HEK293 (cell line): ENCODE data around the gene ENTREP3.

Experiments used
- BCL11A ChIP-seq: fragments of 450-650 bp; formaldehyde crosslinking; IDR thresholded peaks from 2 replicates; pipeline ENCODE4 v1.5.1; 2016; ENCODE audit warnings: low read depth, missing biosample characterization, missing genetic modification characterization
- IKZF3 ChIP-seq: fragments of 450-650 bp; IDR thresholded peaks from 2 replicates; pipeline ENCODE4 v1.5.0; 2018; ENCODE audit warnings: missing biosample characterization, mild to moderate bottlenecking, missing genetic modification characterization, moderate library complexity
- PRDM1 ChIP-seq: fragments of 450-650 bp; formaldehyde crosslinking; IDR thresholded peaks from 2 replicates; pipeline ENCODE4; 2016; ENCODE audit warnings: missing biosample characterization, missing genetic modification characterization
- SP3 ChIP-seq: fragments of 450-650 bp; formaldehyde crosslinking; IDR thresholded peaks from 2 replicates; pipeline ENCODE4 v1.5.1; 2016; ENCODE audit warnings: missing biosample characterization, missing genetic modification characterization
- YY1 ChIP-seq: fragments of 450-650 bp; formaldehyde crosslinking; IDR thresholded peaks from 2 replicates; pipeline ENCODE4 v1.5.1; 2018; ENCODE audit warnings: missing biosample characterization, missing genetic modification characterization
- ZBTB7A ChIP-seq: fragments of 450-650 bp; formaldehyde crosslinking; IDR thresholded peaks from 2 replicates; pipeline ENCODE4 v1.5.1; 2016; ENCODE audit warnings: low read depth, missing biosample characterization, missing genetic modification characterization
- ZFP69B ChIP-seq: fragments of 450-650 bp; formaldehyde crosslinking; IDR thresholded peaks from 2 replicates; pipeline ENCODE4 v1.5.1; 2016; ENCODE audit warnings: missing biosample characterization, missing genetic modification characterization
- ZNF362 ChIP-seq: fragments of 450-650 bp; formaldehyde crosslinking; IDR thresholded peaks from 2 replicates; pipeline ENCODE4 v1.5.1; 2016; ENCODE audit warnings: missing biosample characterization, missing genetic modification characterization
- ZNF548 ChIP-seq: fragments of 450-650 bp; formaldehyde crosslinking; IDR thresholded peaks from 2 replicates; pipeline ENCODE4 v1.5.1; 2016; ENCODE audit warnings: missing biosample characterization, missing genetic modification characterization
- ZNF561 ChIP-seq: fragments of 450-650 bp; IDR thresholded peaks from 2 replicates; pipeline ENCODE4 v1.5.1; 2018; ENCODE audit warnings: missing biosample characterization, missing genetic modification characterization, borderline replicate concordance
- ZNF670 ChIP-seq: fragments of 450-650 bp; formaldehyde crosslinking; IDR thresholded peaks from 2 replicates; pipeline ENCODE4 v1.5.1; 2016; ENCODE audit warnings: missing biosample characterization, missing genetic modification characterization, low read depth
- ZNF792 ChIP-seq: fragments of 450-650 bp; formaldehyde crosslinking; IDR thresholded peaks from 2 replicates; pipeline ENCODE4 v1.5.1; 2016; ENCODE audit warnings: missing biosample characterization, missing genetic modification characterization
- ZSCAN30 ChIP-seq: fragments of 450-650 bp; IDR thresholded peaks from 2 replicates; pipeline ENCODE4 v1.5.1; 2018; ENCODE audit warnings: missing biosample characterization, mild to moderate bottlenecking, missing genetic modification characterization, moderate library complexity
- TF ChIP-seq, protein P1 (sequence below): fragments of 450-650 bp; formaldehyde crosslinking; IDR thresholded peaks from 2 replicates; pipeline ENCODE4 v1.5.1; 2016; ENCODE audit warnings: missing biosample characterization, missing genetic modification characterization, borderline replicate concordance
- TF ChIP-seq, protein P2 (sequence below): fragments of 450-650 bp; formaldehyde crosslinking; IDR thresholded peaks from 2 replicates; pipeline ENCODE4 v1.5.1; 2016; ENCODE audit warnings: missing biosample characterization, missing genetic modification characterization
- TF ChIP-seq, protein P3 (sequence below): fragments of 450-650 bp; formaldehyde crosslinking; IDR thresholded peaks from 2 replicates; pipeline ENCODE4 v1.5.1; 2016; ENCODE audit warnings: missing biosample characterization, missing genetic modification characterization

ENTREP3 gene

DNA sequence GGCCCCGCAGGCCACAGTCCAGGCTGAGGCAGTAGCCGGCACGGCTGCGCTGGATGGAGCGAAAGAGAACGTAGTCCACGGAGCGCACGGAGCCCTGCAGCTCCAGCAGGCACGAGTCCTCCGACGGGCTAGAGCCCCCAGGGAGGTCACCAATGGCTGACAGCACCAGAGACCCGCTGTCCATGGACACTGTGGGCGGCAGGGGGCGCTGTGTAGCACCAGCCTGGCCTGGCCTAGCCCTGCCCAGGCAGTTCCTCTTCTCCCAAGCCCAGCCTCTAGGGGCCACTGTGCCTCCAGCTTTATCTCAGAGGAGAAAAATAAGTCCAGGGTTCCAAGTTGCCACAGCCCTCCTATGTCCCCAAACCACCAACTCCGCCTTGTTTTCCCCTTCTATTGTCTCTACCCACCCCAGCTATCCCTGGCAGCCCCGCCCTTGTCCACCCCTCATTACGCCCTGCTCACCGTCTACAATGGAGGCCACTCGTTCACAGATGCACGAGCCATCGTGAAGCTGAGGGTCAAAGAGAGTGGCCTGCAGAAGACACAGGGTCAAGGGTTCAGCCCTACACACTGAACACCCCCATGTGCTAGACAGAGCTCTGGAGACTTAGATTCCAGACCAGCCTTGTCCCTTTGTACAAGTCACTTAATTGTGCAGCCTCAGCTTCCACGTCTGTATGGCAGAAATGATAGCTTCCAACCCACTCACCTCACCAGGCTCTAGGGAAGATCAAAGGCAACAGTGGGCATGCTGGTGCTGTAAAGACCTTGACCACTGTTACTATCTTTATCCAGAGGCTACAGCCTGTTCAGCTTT, 4.4 kb downstream of the ENTREP3 start (continued):
- no peak for TF ChIP-seq ZNF792 (tag by site-specific recombination)
- TF ChIP-seq ZFP69B (tag by site-specific recombination): 0 out of 2 replicates have a peak, but pooled peaks have one; percentile 47
- no peak for TF ChIP-seq PRDM1
- no peak for TF ChIP-seq ZNF548 (tag by site-specific recombination)
- peak; percentile 51 for TF ChIP-seq SP3 (tag by site-specific recombination)
- TF ChIP-seq ZNF362: no peak
- TF ChIP-seq, protein P1, sequence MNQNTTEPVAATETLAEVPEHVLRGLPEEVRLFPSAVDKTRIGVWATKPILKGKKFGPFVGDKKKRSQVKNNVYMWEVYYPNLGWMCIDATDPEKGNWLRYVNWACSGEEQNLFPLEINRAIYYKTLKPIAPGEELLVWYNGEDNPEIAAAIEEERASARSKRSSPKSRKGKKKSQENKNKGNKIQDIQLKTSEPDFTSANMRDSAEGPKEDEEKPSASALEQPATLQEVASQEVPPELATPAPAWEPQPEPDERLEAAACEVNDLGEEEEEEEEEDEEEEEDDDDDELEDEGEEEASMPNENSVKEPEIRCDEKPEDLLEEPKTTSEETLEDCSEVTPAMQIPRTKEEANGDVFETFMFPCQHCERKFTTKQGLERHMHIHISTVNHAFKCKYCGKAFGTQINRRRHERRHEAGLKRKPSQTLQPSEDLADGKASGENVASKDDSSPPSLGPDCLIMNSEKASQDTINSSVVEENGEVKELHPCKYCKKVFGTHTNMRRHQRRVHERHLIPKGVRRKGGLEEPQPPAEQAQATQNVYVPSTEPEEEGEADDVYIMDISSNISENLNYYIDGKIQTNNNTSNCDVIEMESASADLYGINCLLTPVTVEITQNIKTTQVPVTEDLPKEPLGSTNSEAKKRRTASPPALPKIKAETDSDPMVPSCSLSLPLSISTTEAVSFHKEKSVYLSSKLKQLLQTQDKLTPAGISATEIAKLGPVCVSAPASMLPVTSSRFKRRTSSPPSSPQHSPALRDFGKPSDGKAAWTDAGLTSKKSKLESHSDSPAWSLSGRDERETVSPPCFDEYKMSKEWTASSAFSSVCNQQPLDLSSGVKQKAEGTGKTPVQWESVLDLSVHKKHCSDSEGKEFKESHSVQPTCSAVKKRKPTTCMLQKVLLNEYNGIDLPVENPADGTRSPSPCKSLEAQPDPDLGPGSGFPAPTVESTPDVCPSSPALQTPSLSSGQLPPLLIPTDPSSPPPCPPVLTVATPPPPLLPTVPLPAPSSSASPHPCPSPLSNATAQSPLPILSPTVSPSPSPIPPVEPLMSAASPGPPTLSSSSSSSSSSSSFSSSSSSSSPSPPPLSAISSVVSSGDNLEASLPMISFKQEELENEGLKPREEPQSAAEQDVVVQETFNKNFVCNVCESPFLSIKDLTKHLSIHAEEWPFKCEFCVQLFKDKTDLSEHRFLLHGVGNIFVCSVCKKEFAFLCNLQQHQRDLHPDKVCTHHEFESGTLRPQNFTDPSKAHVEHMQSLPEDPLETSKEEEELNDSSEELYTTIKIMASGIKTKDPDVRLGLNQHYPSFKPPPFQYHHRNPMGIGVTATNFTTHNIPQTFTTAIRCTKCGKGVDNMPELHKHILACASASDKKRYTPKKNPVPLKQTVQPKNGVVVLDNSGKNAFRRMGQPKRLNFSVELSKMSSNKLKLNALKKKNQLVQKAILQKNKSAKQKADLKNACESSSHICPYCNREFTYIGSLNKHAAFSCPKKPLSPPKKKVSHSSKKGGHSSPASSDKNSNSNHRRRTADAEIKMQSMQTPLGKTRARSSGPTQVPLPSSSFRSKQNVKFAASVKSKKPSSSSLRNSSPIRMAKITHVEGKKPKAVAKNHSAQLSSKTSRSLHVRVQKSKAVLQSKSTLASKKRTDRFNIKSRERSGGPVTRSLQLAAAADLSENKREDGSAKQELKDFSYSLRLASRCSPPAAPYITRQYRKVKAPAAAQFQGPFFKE: no peak
- peak; percentile 56 for TF ChIP-seq IKZF3
- TF ChIP-seq, protein P2, sequence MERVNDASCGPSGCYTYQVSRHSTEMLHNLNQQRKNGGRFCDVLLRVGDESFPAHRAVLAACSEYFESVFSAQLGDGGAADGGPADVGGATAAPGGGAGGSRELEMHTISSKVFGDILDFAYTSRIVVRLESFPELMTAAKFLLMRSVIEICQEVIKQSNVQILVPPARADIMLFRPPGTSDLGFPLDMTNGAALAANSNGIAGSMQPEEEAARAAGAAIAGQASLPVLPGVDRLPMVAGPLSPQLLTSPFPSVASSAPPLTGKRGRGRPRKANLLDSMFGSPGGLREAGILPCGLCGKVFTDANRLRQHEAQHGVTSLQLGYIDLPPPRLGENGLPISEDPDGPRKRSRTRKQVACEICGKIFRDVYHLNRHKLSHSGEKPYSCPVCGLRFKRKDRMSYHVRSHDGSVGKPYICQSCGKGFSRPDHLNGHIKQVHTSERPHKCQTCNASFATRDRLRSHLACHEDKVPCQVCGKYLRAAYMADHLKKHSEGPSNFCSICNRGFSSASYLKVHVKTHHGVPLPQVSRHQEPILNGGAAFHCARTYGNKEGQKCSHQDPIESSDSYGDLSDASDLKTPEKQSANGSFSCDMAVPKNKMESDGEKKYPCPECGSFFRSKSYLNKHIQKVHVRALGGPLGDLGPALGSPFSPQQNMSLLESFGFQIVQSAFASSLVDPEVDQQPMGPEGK (tag by site-specific recombination): peak; percentile 70
- TF ChIP-seq, protein P3, sequence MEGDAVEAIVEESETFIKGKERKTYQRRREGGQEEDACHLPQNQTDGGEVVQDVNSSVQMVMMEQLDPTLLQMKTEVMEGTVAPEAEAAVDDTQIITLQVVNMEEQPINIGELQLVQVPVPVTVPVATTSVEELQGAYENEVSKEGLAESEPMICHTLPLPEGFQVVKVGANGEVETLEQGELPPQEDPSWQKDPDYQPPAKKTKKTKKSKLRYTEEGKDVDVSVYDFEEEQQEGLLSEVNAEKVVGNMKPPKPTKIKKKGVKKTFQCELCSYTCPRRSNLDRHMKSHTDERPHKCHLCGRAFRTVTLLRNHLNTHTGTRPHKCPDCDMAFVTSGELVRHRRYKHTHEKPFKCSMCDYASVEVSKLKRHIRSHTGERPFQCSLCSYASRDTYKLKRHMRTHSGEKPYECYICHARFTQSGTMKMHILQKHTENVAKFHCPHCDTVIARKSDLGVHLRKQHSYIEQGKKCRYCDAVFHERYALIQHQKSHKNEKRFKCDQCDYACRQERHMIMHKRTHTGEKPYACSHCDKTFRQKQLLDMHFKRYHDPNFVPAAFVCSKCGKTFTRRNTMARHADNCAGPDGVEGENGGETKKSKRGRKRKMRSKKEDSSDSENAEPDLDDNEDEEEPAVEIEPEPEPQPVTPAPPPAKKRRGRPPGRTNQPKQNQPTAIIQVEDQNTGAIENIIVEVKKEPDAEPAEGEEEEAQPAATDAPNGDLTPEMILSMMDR (tag by site-specific recombination): peak; percentile 99
- TF ChIP-seq ZSCAN30 (tag by site-specific recombination): peak; percentile 88
- TF ChIP-seq ZNF670 (tag by site-specific recombination): no peak
- TF ChIP-seq YY1 (tag by site-specific recombination): peak; percentile 91
- TF ChIP-seq ZNF561: peak; percentile 29; the same call in 1 of the 2 replicates
- TF ChIP-seq BCL11A: 0 out of 2 replicates have a peak, but pooled peaks have one; percentile 52
- peak; percentile 60; the same call in 1 of the 2 replicates for TF ChIP-seq ZBTB7A (tag by site-specific recombination)
